ENCODE results near the gene SLC25A48. TPM values are rescaled to one million over a fixed set of nuclear protein-coding genes. Genes with fewer than 3 reads are reported as not detected.

SLC25A48 gene
- total and polyA plus RNA-seq, 7 experiments from 2014 or later, result not detected

- H3K4me1 ChIP-seq (ENCODE audit: control insufficient read depth in 2 of 2, insufficient read depth in 2 of 2, low read length in 2 of 2), result no peaks in the 10 kb centered on the region
- intact Hi-C loops (cut with micrococcal nuclease), result loop anchor here (5.0 to 10.0 kb wide), 2 partner anchors 177 to 540 kb away; no protein-coding TSS in a partner anchor
- no peaks in the 10 kb centered on the region for H3K36me3 Mint-ChIP-seq
- no peaks in the 10 kb centered on the region for H3K36me3 ChIP-seq (ENCODE audit: control insufficient read depth in 2 of 3, insufficient read depth in 3 of 3, low read length in 3 of 3)
- no peak overlapping the region for H3K4me3 Mint-ChIP-seq
- DNase-seq (no peak), ATAC-seq (no peak)
- no peak overlapping the region for H3K27ac ChIP-seq (ENCODE audit: low read depth, low read length)
- ChIA-PET CTCF (interaction anchor here (0.6 kb wide), 1 partner anchor 13 kb away, joined by 3 read pairs; no protein-coding TSS in a partner anchor), POLR2A (no interaction called here)
- no peak overlapping the region for H3K4me3 ChIP-seq (ENCODE audit: low read length)
- peaks cover 0 to 9% (median 5%) of the 10 kb centered on the region in 7 donors for H3K4me1 Mint-ChIP-seq
- H3K27me3 ChIP-seq (ENCODE audit: control insufficient read depth in 2 of 2, insufficient read depth in 2 of 2, low read length in 2 of 2), result no peaks in the 10 kb centered on the region
- peaks cover 0 to 2% (median 0%) of the 10 kb centered on the region in 11 donors for H3K9me3 Mint-ChIP-seq
- no peaks in the 10 kb centered on the region for H3K9me3 ChIP-seq (ENCODE audit: control insufficient read depth in 2 of 3, low read length in 3 of 3)
- H3K27me3 Mint-ChIP-seq, result peaks cover 7 to 32% (median 18%) of the 10 kb centered on the region in 5 donors
- no peak overlapping the region for H3K27ac Mint-ChIP-seq
Observed at GRCh38 chr5:135885031-135885430, 50.6 kb downstream of the SLC25A48 start.

- H3K27me3 Mint-ChIP-seq, result peaks cover 8 to 22% (median 11%) of the 10 kb centered on the region in 5 donors
- Histone ChIP-seq H3K36me3 (ENCODE audit: control insufficient read depth in 2 of 3, insufficient read depth in 3 of 3, low read length in 3 of 3) (no peaks in the 10 kb centered on the region), H3K4me1 (ENCODE audit: control insufficient read depth in 2 of 2, insufficient read depth in 2 of 2, low read length in 2 of 2) (no peaks in the 10 kb centered on the region), H3K27ac (ENCODE audit: low read depth, low read length) (no peak overlapping the region), H3K9me3 (ENCODE audit: control insufficient read depth in 2 of 3, low read length in 3 of 3) (no peaks in the 10 kb centered on the region), H3K27me3 (ENCODE audit: control insufficient read depth in 2 of 2, insufficient read depth in 2 of 2, low read length in 2 of 2) (no peaks in the 10 kb centered on the region), H3K4me3 (ENCODE audit: low read length) (no peak overlapping the region)
- peaks cover 0 to 9% (median 7%) of the 10 kb centered on the region in 7 donors for H3K4me1 Mint-ChIP-seq
- no peak overlapping the region for H3K27ac Mint-ChIP-seq
- DNase-seq (no peak), ATAC-seq (no peak)
- POLR2A ChIA-PET, result no interaction called here
- peaks cover 0 to 2% (median 0%) of the 10 kb centered on the region in 11 donors for H3K9me3 Mint-ChIP-seq
- no peaks in the 10 kb centered on the region for H3K36me3 Mint-ChIP-seq
- CTCF ChIA-PET, result no interaction called here
- intact Hi-C loops (cut with micrococcal nuclease), result loop anchor here (5.0 to 10.0 kb wide), 2 partner anchors 176 to 539 kb away; no protein-coding TSS in a partner anchor
- no peak overlapping the region for H3K4me3 Mint-ChIP-seq
Observed at GRCh38 chr5:135886136-135886535, 51.7 kb downstream of the SLC25A48 start.

- ChIA-PET POLR2A (no interaction called here), CTCF (no interaction called here)
- no peak overlapping the region for H3K4me3 ChIP-seq (ENCODE audit: low read length)
- H3K27me3 ChIP-seq (ENCODE audit: control insufficient read depth in 2 of 2, insufficient read depth in 2 of 2, low read length in 2 of 2), result no peaks in the 10 kb centered on the region
- H3K27ac Mint-ChIP-seq, result no peak overlapping the region
- H3K4me3 Mint-ChIP-seq, result peak overlapping the region in 7 of 10 donors; percentile 31 to 64 (median 39)
- no peak overlapping the region for H3K27ac ChIP-seq (ENCODE audit: low read depth, low read length)
- H3K27me3 Mint-ChIP-seq, result peaks cover 7 to 21% (median 16%) of the 10 kb centered on the region in 5 donors
- H3K4me1 ChIP-seq (ENCODE audit: control insufficient read depth in 2 of 2, insufficient read depth in 2 of 2, low read length in 2 of 2), result no peaks in the 10 kb centered on the region
- H3K9me3 Mint-ChIP-seq, result no peaks in the 10 kb centered on the region
- peaks cover 0 to 9% (median 7%) of the 10 kb centered on the region in 7 donors for H3K4me1 Mint-ChIP-seq
- H3K36me3 ChIP-seq (ENCODE audit: control insufficient read depth in 2 of 3, insufficient read depth in 3 of 3, low read length in 3 of 3), result no peaks in the 10 kb centered on the region
- no peaks in the 10 kb centered on the region for H3K36me3 Mint-ChIP-seq
- intact Hi-C loops (cut with micrococcal nuclease), result loop anchor here (1.0 to 10.0 kb wide), 5 partner anchors 175 to 537 kb away; no protein-coding TSS in a partner anchor
- H3K9me3 ChIP-seq (ENCODE audit: control insufficient read depth in 2 of 3, low read length in 3 of 3), result no peaks in the 10 kb centered on the region
- ATAC-seq (peak; percentile 86), DNase-seq (peak; percentile 14 to 57 (median 42))
Observed at GRCh38 chr5:135887447-135887864, 53.0 kb downstream of the SLC25A48 start.

GRCh38 chr5:135887881-135888614 lies 53.6 kb downstream of the SLC25A48 start:
- peaks cover 0 to 9% (median 7%) of the 10 kb centered on the region in 7 donors for H3K4me1 Mint-ChIP-seq

GRCh38 chr5:135890296-135890695 lies 55.8 kb downstream of the SLC25A48 start:
- POLR2A ChIA-PET, result no interaction called here
- Mint-ChIP-seq H3K36me3 (no peaks in the 10 kb centered on the region), H3K27ac (no peak overlapping the region), H3K9me3 (no peaks in the 10 kb centered on the region), H3K27me3 (peaks cover 4 to 30% (median 15%) of the 10 kb centered on the region in 5 donors), H3K4me1 (peaks cover 0 to 9% (median 7%) of the 10 kb centered on the region in 7 donors), H3K4me3 (no peak overlapping the region)
- DNase-seq, result no peak
- intact Hi-C loops (cut with micrococcal nuclease), result no loop called here
- Histone ChIP-seq H3K27me3 (ENCODE audit: control insufficient read depth in 2 of 2, insufficient read depth in 2 of 2, low read length in 2 of 2) (no peaks in the 10 kb centered on the region), H3K36me3 (ENCODE audit: control insufficient read depth in 2 of 3, insufficient read depth in 3 of 3, low read length in 3 of 3) (no peaks in the 10 kb centered on the region), H3K4me3 (ENCODE audit: low read length) (no peak overlapping the region), H3K27ac (ENCODE audit: low read depth, low read length) (no peak overlapping the region), H3K4me1 (ENCODE audit: control insufficient read depth in 2 of 2, insufficient read depth in 2 of 2, low read length in 2 of 2) (no peaks in the 10 kb centered on the region), H3K9me3 (ENCODE audit: control insufficient read depth in 2 of 3, low read length in 3 of 3) (no peaks in the 10 kb centered on the region)
- CTCF ChIA-PET, result interaction anchor here (0.6 kb wide), 1 partner anchor 160 kb away, joined by 7 read pairs; no protein-coding TSS in a partner anchor
- no peak for ATAC-seq

More at GRCh38 chr5:135887881-135888614, 53.6 kb downstream of the SLC25A48 start:
- DNase-seq (no peak), ATAC-seq (no peak)
- H3K9me3 Mint-ChIP-seq, result no peaks in the 10 kb centered on the region
- no peak overlapping the region for H3K27ac Mint-ChIP-seq
- H3K9me3 ChIP-seq (ENCODE audit: control insufficient read depth in 2 of 3, low read length in 3 of 3), result no peaks in the 10 kb centered on the region
- H3K36me3 Mint-ChIP-seq, result no peaks in the 10 kb centered on the region
- H3K4me3 Mint-ChIP-seq, result peak overlapping the region in 8 of 10 donors; percentile 23 to 64 (median 37)
- H3K36me3 ChIP-seq (ENCODE audit: control insufficient read depth in 2 of 3, insufficient read depth in 3 of 3, low read length in 3 of 3), result no peaks in the 10 kb centered on the region
- no peaks in the 10 kb centered on the region for H3K27me3 ChIP-seq (ENCODE audit: control insufficient read depth in 2 of 2, insufficient read depth in 2 of 2, low read length in 2 of 2)
- CTCF ChIA-PET, result no interaction called here
- no peaks in the 10 kb centered on the region for H3K4me1 ChIP-seq (ENCODE audit: control insufficient read depth in 2 of 2, insufficient read depth in 2 of 2, low read length in 2 of 2)
- POLR2A ChIA-PET, result no interaction called here
- H3K27me3 Mint-ChIP-seq, result peaks cover 7 to 18% (median 15%) of the 10 kb centered on the region in 5 donors
- H3K27ac ChIP-seq (ENCODE audit: low read depth, low read length), result no peak overlapping the region
- no peak overlapping the region for H3K4me3 ChIP-seq (ENCODE audit: low read length)
- intact Hi-C loops (cut with micrococcal nuclease), result loop anchor here (1.0 to 10.0 kb wide), 5 partner anchors 174 to 537 kb away; no protein-coding TSS in a partner anchor

GRCh38 chr5:135890867-135891266 lies 56.4 kb downstream of the SLC25A48 start:
- no peaks in the 10 kb centered on the region for H3K9me3 ChIP-seq (ENCODE audit: control insufficient read depth in 2 of 3, low read length in 3 of 3)
- Mint-ChIP-seq H3K36me3 (no peaks in the 10 kb centered on the region), H3K4me3 (no peak overlapping the region), H3K27me3 (peaks cover 5 to 35% (median 16%) of the 10 kb centered on the region in 5 donors), H3K9me3 (no peaks in the 10 kb centered on the region), H3K27ac (no peak overlapping the region), H3K4me1 (peaks cover 0 to 9% (median 7%) of the 10 kb centered on the region in 7 donors)
- ATAC-seq (no peak), DNase-seq (peak in 1 of 9 donors; percentile 37)
- CTCF ChIA-PET, result interaction anchor here (0.6 kb wide), 1 partner anchor 159 kb away, joined by 7 read pairs; no protein-coding TSS in a partner anchor
- no peak overlapping the region for H3K27ac ChIP-seq (ENCODE audit: low read depth, low read length)
- H3K4me3 ChIP-seq (ENCODE audit: low read length), result no peak overlapping the region
- H3K4me1 ChIP-seq (ENCODE audit: control insufficient read depth in 2 of 2, insufficient read depth in 2 of 2, low read length in 2 of 2), result no peaks in the 10 kb centered on the region
- H3K27me3 ChIP-seq (ENCODE audit: control insufficient read depth in 2 of 2, insufficient read depth in 2 of 2, low read length in 2 of 2), result no peaks in the 10 kb centered on the region
- no peaks in the 10 kb centered on the region for H3K36me3 ChIP-seq (ENCODE audit: control insufficient read depth in 2 of 3, insufficient read depth in 3 of 3, low read length in 3 of 3)
- POLR2A ChIA-PET, result no interaction called here
- intact Hi-C loops (cut with micrococcal nuclease), result no loop called here
